Fibroblast of pulmonary artery (primary cell): ENCODE results near the gene HP1BP3.

ENCODE experiments used
- DNase-seq: peaks from one replicate; pipeline ENCODE4 v3.0.0-alpha.2; 2010; ENCODE audit warnings: low read depth
- H3K4me3 ChIP-seq: replicated peaks from 2 replicates; pipeline ENCODE4 v1.5.1; 2011; ENCODE audit warnings: low read depth, mild to moderate bottlenecking, control low read depth, low read length, moderate library complexity
- CTCF ChIP-seq: IDR thresholded peaks from 2 replicates; pipeline ENCODE4 v1.5.1; 2011; ENCODE audit warnings: mild to moderate bottlenecking, control low read depth, low read length, inconsistent platforms; ENCODE audit errors: missing control alignments

HP1BP3 gene

GRCh38 chr1:20742671-20743070, 44.4 kb downstream of the HP1BP3 start:
- no peak for DNase-seq
- H3K4me3 ChIP-seq: no peak overlapping the region
- no peak for TF ChIP-seq CTCF

GRCh38 chr1:20740781-20741180, 46.3 kb downstream of the HP1BP3 start:
- H3K4me3 ChIP-seq: no peak overlapping the region
- DNase-seq: no peak
- TF ChIP-seq CTCF: no peak

- DNase-seq: peak; percentile 70
- no peak for TF ChIP-seq CTCF
- no peak overlapping the region for H3K4me3 ChIP-seq
Observed at GRCh38 chr1:20739225-20739624, 47.9 kb downstream of the HP1BP3 start.

- no peak overlapping the region for H3K4me3 ChIP-seq
- DNase-seq: peak; percentile 15
- no peak for TF ChIP-seq CTCF
Observed at GRCh38 chr1:20735581-20736111, 51.5 kb downstream of the HP1BP3 start.

GRCh38 chr1:20733360-20733975, 53.6 kb downstream of the HP1BP3 start:
- DNase-seq: no peak
- no peak overlapping the region for H3K4me3 ChIP-seq
- TF ChIP-seq CTCF: no peak

GRCh38 chr1:20732588-20733359, 54.3 kb downstream of the HP1BP3 start, which contains the start of gene SH2D5:
TSS of gene SH2D5 (minus strand) at chr1:20732703. CDS start at chr1:20728044, 4,659 bp downstream.
- peak; percentile 97 for DNase-seq
- peak within 1 kb of the TSS; percentile 62 for H3K4me3 ChIP-seq
- TF ChIP-seq CTCF: peak; percentile 40
